Fibroblast of the aortic adventitia (primary cell): Measurements from ENCODE around the gene SLN. TPM values are rescaled to one million over a fixed set of nuclear protein-coding genes. Genes with fewer than 3 reads are reported as not detected.

Source experiments
- DNase-seq: peaks from one replicate; pipeline ENCODE4 v3.0.0-alpha.2; 2010; ENCODE audit warnings: low read depth
- H3K4me3 ChIP-seq: 2 replicates; pipeline ENCODE4 v1.5.1; 2011; ENCODE audit warnings: low read depth, mild to moderate bottlenecking, control low read depth, low read length, moderate library complexity
- CTCF ChIP-seq: IDR thresholded peaks from 2 replicates; pipeline ENCODE4 v1.5.1; 2011; ENCODE audit warnings: mild to moderate bottlenecking, low read length, control low read depth, inconsistent platforms; ENCODE audit not compliant: insufficient read depth
- total RNA-seq: library from RNA; depleted of rRNA; stranded (reverse); fragments of >200 nt; gene quantifications from 2 replicates; pipeline ENCODE4 v1.2.3, GENCODE V29; 2012; ENCODE audit warnings: low replicate concordance

SLN gene
- total RNA-seq, 1 donor: not detected

- DNase-seq: peak; percentile 60
- no peak for TF ChIP-seq CTCF
- H3K4me3 ChIP-seq: no peak overlapping the region
Observed at GRCh38 chr11:107719557-107720302, 7.9 kb upstream of the SLN start.

GRCh38 chr11:107719073-107719472, 7.2 kb upstream of the SLN start:
- no peak for TF ChIP-seq CTCF
- H3K4me3 ChIP-seq: no peak overlapping the region
- DNase-seq: no peak

GRCh38 chr11:107716884-107717532, 5.2 kb upstream of the SLN start:
- no peak for TF ChIP-seq CTCF
- H3K4me3 ChIP-seq: no peak overlapping the region
- no peak for DNase-seq

- no peak for DNase-seq
- TF ChIP-seq CTCF: no peak
- H3K4me3 ChIP-seq: no peak overlapping the region
Observed at GRCh38 chr11:107713009-107713408, 1.2 kb upstream of the SLN start.

GRCh38 chr11:107710301-107710700, 1.6 kb downstream of the SLN start:
- H3K4me3 ChIP-seq: no peak overlapping the region
- DNase-seq: no peak
- TF ChIP-seq CTCF: no peak

GRCh38 chr11:107708792-107709191, 3.1 kb downstream of the SLN start:
- H3K4me3 ChIP-seq: no peak overlapping the region
- no peak for DNase-seq
- no peak for TF ChIP-seq CTCF
